NCI-H2029 (cell line): ENCODE measurements around the gene GSTO1.
"Not testable (repeated sequence)": the region's sequence is repeated elsewhere in the genome, so short reads cannot be mapped to it uniquely, and the experiment has no call there.

Experiments used
- DNase-seq: peaks from one replicate; lab custom pipeline; 2025; lab: John Stamatoyannopoulos, UW

The GSTO1 gene

DNA sequence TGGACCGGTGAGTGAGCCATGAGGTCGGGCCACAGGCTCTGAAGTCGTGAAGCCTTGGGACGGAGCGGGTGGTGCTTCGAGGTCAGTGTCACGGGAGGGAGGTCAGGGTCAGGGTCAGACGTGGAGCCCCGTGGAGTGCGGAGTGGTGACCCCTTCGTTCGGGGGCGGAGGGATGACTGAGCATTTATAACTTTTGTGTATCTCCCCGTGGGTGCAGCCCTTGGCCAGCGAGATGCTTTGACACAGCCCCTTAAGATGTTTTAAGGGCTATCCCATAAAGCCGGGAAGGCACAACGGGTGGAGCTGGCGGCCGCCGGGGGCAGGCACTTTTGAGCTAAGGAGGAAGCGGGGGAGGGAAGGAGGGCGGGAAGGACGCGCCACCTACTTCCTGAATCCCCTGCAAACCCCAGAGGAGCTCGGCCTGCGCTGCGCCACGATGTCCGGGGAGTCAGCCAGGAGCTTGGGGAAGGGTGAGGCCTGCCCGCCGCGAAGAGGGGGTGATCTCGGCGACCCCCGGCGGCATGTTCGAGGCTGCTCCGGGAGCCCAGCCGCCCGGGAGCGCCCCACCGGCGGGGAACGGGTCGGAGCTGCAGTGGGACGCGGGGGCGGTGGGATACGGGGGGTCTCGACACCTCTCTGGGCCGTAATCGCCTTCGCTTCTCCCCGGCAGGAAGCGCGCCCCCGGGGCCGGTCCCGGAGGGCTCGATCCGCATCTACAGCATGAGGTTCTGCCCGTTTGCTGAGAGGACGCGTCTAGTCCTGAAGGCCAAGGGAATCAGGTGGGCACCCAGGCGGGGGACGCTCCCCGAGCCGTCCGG lies at the start of gene GSTO1:
TSS of gene GSTO1 (plus strand) at position 400 of the 818 bp plus-strand sequence. CDS start at position 437, 37 bp downstream.
- peak; percentile 6 for DNase-seq

DNA sequence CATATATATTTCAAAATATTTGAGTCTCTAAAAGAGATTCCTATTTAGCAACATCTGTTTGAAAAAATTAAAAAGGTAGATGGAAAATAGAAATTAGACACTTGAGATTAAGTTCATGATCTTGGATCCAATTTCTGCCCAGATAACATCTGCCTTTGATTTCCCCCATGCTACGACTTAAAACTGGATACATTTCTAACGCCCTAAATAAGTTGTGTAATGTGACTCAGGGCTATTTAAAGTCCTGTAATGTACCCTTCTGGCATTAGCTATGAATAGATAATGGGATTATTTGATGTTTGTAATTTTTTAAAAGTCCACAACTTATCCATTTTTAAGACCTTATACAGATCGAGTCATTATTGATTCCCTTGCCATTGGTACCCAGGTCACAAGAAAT lies 46.0 kb upstream of the GSTO1 start:
- no peak for DNase-seq

DNA sequence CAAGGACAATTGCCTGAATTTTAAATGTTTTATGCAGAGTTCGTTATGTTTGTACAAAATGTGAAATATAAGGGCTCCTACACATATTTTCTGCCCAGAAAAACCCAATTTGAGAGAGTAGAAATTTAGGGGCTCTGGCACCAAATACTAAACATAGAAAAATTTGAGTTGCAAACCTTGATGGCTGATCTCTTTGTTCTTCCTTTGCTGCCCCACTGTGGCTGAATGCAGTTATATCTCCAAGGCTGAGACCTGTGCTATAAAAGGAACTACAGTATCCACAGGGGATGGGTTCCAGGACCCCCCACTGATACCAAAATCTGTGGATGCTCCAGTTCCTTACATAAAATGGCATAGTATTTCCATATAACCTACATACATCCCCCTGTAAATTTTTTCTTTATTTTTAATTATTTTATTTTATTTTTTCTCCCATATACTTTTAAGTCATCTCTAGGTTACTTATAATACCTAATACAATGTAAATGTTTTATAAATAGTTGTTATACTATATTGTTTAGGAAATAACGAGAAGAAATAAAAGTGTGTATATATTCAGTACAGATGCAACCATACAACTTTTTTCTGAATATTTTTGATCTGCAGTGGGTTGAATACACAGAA lies 45.0 kb upstream of the GSTO1 start:
- DNase-seq = no peak

DNA sequence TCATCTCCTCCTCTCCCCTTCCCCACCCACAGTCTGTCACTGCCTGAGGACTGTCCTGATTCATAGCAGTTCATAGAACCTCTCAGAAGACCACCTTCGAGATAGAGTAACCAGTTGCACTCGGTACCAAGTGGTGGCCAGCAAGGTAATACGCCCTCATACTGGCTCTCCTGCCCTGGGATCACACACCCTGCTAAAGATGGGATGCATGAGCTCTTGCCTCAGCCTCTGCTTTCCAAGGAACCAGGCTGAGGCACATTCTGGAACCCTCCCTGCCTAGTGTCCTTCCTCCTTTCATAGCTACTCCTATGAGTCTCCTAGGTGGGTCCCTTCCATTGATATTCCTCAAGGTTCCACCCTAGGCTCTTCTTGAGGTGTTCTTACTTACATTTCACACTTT lies 38.1 kb upstream of the GSTO1 start:
- no peak for DNase-seq

DNA sequence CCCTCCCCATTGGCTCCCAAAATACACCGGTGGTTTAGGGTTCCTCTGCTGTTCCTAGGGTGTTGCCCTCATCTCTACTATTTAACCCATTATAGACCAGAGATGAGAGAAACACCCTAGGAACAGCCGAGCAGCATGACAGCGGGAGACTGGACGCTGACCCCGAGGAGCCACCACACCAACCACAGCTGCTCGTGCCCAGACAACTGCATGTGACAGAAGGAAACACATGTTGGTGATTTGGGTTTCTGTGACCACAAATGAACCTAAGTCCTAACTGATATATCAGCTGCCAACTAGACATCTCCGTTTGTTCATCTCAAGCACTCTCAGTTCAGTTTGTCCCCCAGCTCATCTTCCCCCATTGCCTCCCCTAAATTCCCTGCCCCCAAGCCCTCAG lies 35.9 kb upstream of the GSTO1 start:
- no peak for DNase-seq

DNA sequence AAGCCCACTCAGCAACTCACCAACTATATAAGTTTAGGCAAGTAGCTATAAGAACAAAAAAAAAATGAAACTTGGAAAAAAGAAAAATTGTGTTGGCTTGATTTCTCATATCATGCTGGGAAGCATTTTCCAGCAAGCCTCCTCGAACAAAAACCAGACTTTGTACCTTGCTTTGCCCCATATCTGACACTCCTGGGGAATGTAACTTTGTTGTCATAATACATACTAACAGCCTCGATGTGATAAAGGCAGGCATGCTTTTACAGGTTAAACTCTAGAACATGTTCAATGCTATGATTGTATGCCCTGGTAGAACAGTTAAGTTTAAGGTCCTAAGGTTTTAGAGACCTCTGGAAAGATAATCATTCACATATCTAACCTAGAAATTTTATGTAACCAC lies 34.2 kb upstream of the GSTO1 start:
- no peak for DNase-seq

DNA sequence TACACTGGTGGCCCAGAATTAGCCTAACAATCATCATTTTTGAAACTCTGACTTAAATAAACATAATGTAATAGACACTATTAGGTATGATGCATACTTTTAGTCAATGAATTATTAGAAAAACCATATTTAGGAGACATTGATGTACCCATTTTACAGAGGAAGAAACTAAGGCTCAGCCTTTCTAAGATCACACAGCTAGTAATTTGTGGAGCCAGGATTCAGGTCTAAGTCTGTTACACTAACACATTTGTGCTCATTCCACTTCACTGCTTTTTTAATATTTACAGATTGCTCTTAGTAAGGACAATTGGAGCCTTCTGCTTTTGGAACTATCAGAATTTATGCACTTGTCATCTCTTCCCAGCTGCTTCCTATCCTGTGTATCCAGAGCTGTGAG lies 31.4 kb upstream of the GSTO1 start:
- no peak for DNase-seq

DNA sequence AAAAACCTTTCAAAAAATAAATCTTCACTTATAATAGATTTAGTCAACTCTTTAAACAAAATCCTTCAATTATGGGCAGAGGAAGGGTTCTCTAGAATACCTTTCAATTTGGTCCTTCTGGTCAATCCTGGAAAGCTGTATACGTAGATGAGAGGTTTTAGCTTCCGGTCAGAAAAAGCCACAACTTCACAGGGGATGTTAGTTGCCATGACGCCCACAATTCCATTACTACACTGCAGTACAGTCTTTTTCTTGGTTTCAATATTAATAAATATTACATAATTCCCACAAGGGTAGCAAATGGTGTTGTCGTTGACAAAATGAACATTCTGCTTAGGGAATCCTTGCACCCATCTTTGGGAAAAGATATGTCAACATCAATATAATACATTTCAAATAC lies 24.2 kb upstream of the GSTO1 start:
- no peak for DNase-seq

DNA sequence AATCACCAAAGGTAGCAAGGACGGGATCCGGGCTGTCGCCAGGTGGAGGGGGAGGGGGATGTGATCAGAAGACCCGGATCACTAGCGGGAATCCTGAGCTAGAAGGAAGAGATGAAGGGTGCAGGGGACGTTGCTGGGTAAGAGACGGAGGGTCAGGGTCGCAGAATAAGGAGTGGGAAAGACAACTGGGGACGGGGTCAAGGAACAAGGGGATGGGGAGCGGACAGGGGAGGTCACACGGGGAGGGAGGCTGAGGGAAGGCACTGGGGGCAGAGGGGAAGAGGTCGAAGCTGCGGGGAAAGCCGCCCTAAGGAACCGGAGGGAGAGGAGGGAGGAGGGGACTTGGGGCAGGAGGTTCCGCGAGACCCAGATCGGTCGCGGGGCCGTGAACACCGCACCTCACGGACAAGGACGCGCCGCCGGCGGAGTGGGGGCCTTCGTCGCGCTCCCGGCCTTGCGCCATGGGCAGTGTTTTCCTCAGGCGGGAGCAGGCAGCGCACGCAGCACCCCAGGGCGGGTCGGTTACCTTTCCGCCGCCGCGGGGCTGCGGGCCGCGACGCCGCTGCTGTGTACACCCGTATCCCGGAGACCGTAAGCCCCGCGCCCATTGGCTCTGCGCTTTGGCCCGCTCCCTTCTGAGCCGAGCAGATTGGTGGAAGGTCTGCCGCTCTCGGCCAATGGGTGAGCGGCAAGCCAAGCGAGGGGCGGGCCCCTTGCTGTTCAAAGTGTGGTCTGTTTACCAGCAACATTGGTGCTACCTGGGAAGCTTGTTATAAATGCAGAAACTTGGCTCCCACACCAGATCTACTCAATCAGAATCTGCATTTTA lies 22.7 kb upstream of the GSTO1 start, which contains the start of gene CFAP43:
TSS of gene CFAP43 (minus strand) at position 581 of the 829 bp plus-strand sequence. CDS start at position 463, 118 bp downstream.
- peak; percentile 79 for DNase-seq

DNA sequence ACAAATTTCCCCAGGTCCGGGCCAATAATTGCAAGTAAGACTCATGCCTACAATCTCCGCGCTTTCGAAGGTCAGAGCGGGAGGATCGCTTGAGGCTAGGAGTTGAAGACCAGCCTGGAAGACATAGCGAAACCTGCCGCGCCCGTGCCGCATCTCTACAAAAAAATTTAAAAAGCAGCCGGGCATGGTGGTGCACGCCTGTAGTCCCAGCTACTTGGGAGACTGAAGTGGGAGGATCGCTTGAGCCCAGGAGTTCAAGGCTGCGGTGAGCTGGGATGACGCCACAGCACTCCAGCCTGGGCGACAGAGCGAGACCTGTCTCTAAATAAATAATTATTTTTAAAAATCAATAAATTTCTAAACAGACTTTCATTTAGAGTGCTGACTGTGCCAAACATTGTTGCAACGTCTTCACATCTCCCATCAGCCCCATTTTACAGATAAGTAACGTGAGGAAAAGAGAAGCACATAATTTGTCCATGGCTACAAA lies 22.0 kb upstream of the GSTO1 start:
- DNase-seq = no peak

DNA sequence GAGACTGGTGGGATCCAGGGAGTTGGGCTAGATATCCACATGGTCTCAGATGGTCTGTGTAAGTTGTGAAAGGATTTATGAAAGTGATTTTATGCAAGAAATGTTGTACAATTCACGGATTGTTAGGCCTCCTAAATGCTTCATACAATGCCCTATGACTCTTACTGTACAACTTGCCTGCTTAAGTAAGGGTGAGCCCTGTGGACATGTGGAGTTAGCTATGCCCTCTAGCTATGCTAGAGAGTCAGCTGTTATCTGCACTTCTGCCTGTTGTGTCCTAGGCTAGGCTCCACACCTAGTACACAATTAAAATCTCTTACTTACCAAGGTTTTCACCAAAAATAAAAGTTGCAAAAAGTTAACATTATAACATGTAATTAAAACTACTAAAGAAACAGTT lies 20.9 kb upstream of the GSTO1 start:
- no peak for DNase-seq

DNA sequence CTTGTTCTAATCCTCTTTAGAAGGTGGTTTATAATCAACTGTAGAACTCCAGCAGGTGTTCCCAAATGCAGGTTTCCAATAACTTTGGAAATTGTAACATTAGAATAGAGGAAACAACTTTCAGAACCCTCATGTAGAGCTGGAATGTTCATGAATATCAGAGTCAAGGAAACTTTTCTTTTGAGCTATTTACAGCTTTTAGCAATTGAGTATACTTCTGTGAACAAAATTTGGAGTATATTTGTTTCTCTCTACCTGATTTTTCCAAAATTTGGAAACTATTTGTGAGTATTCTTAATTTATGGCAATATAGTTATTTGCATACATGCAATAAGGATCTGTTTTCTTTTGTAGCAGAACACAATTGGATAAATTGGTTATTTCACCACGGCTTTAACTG lies 19.8 kb upstream of the GSTO1 start:
- DNase-seq = no peak

DNA sequence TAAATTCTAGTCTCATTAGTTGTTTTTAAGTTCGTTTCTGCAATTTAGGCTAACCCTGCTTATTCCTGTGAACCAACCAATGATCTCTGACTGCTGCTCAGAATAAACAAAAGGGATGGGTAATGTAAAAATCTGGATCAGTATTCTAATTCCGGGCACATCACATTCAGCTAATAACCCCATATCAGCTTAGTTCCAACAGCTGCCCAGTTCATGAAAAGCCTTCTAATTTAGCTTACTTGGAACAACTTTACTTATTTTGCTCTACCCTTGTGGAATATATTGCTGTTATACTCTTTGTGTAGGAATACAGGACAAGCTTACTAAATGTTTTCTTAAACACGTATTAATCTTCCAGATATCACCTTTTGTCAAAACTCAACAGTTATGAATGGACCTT lies 18.9 kb upstream of the GSTO1 start:
- no peak for DNase-seq

DNA sequence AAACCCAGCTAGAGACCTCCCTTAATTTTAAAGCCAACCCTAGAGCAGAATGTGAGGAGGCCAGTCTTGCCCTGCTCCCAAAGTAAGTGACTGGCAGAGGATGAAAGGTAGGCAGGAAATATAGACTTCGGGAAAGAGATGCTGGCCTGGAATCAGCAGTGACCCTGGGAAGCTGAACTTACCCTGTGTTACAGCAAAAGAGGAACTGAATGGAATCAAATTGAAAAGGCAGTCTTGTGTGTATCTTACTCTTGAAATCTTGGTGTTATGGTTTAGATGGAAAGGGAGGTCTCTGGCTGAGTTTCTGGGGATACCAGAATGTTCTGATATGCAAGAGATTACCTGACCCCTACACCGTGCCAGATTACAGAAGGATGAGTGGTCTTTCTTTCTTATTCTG lies 14.6 kb upstream of the GSTO1 start:
- DNase-seq = no peak

DNA sequence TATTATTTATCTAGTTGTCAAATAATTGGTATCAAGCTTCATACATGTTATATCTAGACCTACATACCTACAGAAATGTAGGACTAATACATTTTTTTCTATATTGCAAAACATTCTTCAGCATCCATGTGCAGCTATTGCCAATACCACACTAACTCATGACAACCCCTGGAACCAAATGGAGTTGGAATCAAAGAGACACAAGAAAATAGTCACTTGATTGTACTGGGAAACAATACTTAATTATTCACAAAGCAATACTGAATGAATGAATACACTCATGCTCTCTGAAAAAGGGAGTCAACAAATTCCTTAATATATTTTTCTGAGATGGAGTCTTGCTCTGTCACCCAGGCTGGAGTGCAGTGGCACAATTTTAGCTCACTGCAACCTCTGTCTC lies 12.1 kb upstream of the GSTO1 start:
- DNase-seq = no peak

DNA sequence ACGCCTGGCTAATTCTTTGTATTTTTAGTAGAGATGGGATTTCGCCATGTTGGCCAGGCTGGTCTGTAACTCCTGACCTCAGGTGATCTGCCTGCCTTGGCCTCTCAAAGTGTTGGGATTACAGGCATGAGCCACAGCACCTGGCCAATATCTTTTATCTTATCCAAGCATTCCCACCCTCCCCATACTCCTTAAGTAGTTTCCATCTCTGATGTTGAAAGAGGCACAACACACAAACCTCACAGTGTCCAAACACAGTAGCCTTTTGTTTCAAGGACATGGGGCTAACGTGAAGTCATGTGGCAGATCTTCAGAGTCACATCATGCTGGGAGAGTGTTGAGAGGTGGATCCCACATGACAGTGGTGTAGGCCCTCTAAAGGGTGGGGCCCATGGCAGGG lies 11.7 kb upstream of the GSTO1 start:
- DNase-seq = not testable (repeated sequence)

DNA sequence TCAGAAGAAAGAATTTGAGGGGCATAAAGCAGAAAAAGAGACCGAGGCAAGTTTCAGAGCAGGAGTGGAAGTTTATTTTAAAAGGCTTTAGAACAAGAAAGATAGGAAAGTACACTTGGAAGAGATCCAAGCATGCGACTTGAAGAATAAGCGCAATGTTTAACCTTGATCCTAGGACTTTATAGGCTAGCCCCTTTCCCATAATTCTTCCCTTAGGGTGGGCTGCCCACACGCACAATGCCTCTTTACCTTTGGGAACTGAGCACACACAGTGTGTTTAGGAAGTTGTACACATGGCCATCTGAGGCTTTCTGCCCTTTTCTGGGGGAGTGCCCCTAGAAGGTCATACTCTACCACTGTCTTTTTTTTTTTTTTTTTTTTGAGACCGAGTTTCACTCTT lies 11.2 kb upstream of the GSTO1 start:
- DNase-seq = no peak

DNA sequence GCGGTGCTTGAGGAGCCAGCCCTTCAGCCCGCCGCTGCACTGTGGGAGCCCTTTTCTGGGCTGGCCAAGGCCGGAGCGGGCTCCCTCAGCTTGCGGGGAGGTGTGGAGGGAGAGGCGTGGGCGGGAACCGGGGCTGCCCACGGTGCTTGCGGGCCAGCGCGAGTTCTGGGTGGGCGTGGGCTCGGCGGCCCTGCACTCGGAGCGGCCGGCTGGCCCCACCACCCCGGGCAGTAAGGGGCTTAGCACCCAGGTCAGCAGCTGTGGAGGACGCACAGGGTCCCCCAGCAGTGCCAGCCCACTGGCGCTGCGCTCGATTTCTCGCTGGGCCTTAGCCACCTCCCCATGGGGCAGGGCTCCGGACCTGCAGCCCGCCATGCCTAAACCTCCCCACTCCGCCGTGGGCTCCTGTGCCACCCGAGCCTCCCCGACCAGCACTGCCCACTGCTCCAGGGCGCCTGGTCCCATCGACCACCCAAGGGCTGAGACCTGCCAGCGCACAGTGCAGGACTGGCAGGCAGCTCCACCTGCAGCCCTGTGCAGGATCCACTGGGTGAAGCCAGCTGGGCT lies 9.5 kb upstream of the GSTO1 start:
- DNase-seq = no peak

DNA sequence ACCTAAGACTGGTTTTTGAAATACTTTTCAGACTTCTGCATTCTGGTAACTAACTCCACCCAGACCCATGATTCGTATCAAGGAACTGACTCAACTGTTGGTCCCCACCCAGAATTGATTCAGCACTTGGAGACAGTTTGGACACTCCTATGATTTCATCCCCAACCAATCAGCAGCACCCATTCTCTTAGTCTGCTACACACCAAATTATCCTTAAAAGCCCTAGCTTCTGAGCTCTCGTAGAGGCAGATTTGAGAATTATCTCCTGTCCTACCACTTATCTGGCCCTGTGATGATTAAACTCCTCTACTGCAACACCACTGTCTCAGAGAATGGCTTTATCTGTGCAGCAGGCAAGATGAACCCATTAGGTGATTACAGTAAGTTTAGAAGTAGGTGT lies 7.7 kb upstream of the GSTO1 start:
- no peak for DNase-seq

DNA sequence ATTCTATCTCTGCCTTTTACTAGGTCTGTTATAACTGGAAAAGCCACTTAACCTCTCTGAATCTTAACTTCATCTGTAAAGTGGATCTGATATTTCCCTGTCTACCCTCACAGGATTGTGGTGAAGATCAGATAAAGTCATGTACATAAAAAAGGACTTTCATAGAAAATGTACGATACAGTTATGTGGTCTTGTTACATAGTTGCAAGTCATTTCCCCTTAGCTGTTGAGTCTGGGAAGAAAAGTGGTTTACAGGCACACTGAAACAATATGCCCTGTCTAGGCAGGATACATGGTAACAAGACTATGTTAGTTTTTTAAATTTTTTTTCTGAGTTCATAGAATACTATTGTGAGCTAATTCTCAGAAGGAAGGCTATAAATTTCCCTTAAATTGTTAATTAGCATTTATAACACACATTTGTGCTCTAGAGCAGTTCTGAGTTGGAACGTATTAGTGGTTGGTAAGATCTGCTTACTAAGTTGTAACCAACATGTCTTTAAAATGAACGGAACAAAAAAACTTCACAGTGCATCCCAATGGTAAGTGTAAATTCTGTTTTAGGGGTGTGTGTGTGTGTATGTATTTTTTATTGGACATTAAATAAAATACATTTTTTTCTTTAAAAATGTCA lies 7.1 kb upstream of the GSTO1 start:
- DNase-seq = no peak

DNA sequence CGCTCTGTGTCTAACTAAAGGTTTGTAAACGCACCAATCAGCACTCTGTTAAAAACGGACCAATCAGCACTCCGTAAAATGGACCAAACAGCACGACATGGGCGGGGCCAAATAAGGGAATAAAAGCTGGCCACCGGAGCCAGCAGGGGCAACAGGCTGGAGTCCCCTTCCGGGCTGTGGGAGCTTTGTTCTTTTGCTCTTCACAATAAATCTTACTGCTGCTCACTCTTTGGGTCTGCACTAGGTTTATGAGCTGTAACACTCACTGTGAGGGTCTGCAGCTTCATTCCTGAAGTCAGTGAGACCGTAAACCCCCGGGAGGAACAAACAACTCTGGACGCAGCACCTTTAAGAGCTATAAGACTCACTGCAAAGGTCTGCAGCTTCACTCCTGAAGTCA lies 5.8 kb upstream of the GSTO1 start:
- not testable (repeated sequence) for DNase-seq

DNA sequence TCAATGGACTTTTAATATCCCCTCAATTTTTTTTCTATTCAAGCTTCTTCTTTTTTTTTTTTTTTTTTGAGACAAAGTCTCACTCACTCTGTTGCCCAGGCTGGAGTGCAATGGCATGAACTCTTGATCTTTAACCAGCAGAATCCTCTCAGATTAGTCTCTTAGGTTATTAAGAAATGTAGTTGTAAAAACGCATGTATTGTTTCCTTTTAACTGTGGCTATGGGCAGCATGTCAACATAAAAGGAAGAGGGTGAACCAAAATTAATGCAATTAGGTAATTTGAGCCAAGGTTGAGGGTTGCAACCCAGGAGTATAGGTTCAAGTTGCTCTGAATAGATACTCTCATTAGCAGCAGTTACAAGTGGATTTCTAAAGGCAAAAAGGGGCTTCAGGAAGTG lies 4.3 kb upstream of the GSTO1 start:
- no peak for DNase-seq
